Kidney (tissue), 14 donors: ENCODE results near the gene CAMTA1. TPM values are rescaled to one million over a fixed set of nuclear protein-coding genes. Genes with fewer than 3 reads are reported as not detected.

Source experiments
- DNase-seq, 5 donors: peaks; one replicate each; pipeline ENCODE4 v3.0.0-alpha.2; 2013 to 2020
- FAIRE-seq: peaks from 2 replicates; lab custom pipeline; 2012; peaks lifted over from hg19 to GRCh38; lab: Jason Lieb, UNC
- H3K27ac ChIP-seq, 2 donors: one replicate each; pipeline ENCODE4 v1.7.0; 2013; ENCODE audit warnings: low read depth in 2 of 2, low read length in 2 of 2, inconsistent platforms in 1 of 2
- H3K27me3 ChIP-seq: one replicate; pipeline ENCODE4 v1.7.1; 2013; ENCODE audit warnings: low read length, inconsistent platforms; ENCODE audit not compliant: control insufficient read depth, insufficient read depth
- H3K36me3 ChIP-seq, 3 donors: one replicate each; pipeline versions ENCODE4 v1.7.0 to v1.7.1; 2013; ENCODE audit warnings: low read length in 3 of 3, control low read depth in 1 of 3, inconsistent platforms in 1 of 3; ENCODE audit not compliant: insufficient read depth in 3 of 3, control insufficient read depth in 2 of 3
- H3K4me1 ChIP-seq, 3 donors: one replicate each; pipeline versions ENCODE4 v1.7.0 to v1.7.1; 2013; ENCODE audit warnings: low read length in 3 of 3, inconsistent platforms in 1 of 3, low read depth in 1 of 3; ENCODE audit not compliant: control insufficient read depth in 2 of 3, insufficient read depth in 2 of 3
- H3K4me3 ChIP-seq, 3 donors: one replicate each; pipeline versions ENCODE4 v1.7.0 to v1.8.1; 2013; ENCODE audit warnings: low read length in 3 of 3, control low read depth in 1 of 3, inconsistent platforms in 1 of 3
- H3K9ac ChIP-seq, 3 donors: one replicate each; pipeline versions ENCODE4 v1.7.0 to v1.7.1; 2013; ENCODE audit warnings: low read length in 3 of 3, control low read depth in 1 of 3, inconsistent platforms in 1 of 3
- H3K9me3 ChIP-seq, 3 donors: one replicate each; pipeline versions ENCODE4 v1.7.0 to v1.7.1; 2013; ENCODE audit warnings: low read length in 3 of 3, control low read depth in 1 of 3, inconsistent platforms in 1 of 3; ENCODE audit not compliant: control insufficient read depth in 2 of 3, insufficient read depth in 1 of 3
- CTCF ChIP-seq: IDR thresholded peaks from 3 replicates; pipeline ENCODE4 v1.5.1; 2012; ENCODE audit warnings: mild to moderate bottlenecking, moderate library complexity, borderline replicate concordance; ENCODE audit not compliant: insufficient read depth; ENCODE audit errors: extremely low read depth
- intact Hi-C: fragments of 100-400 bp; cut with DNase I; formaldehyde crosslinking; loops from one replicate; pipeline ENCODE4 v1.11.1; 2022
- polyA plus RNA-seq: library from polyadenylated mRNA; stranded (reverse); fragments of 350-450 nt; fragmentation: Illumina TruSeq; extraction: RNeasy Lipid Tissue Mini Kit (QIAGEN cat#74804); gene quantifications from one replicate; pipeline ENCODE4 v1.2.3, GENCODE V29; 2014; ENCODE audit warnings: low read depth, low replicate concordance; ENCODE audit not compliant: insufficient read depth
- total RNA-seq: library from RNA; stranded (reverse); fragmentation: NEBNext Ultra II Directional; extraction: Animal tissue kit (Norgen Biotek cat#: 25700); gene quantifications from one replicate; pipeline ENCODE4 v1.2.1, GENCODE V29; 2021
- donor health status: control.
- donor health status: control.
- donor health status: control.
- donor health status: control.
- donor health status: control.
- donor health status: DM: yes; HTN: yes; CAD: no.
- donor health status: Normal renal cell carcinoma (clear cell type).

The CAMTA1 gene
- total and polyA plus RNA-seq, 2 donors from 2014 or later, result 79.0 to 170 TPM

- no peak overlapping the region for H3K9ac ChIP-seq
- no peak for FAIRE-seq
- no peak overlapping the region for H3K4me3 ChIP-seq
- no peak overlapping the region for H3K27ac ChIP-seq
- H3K9me3 ChIP-seq, result no peaks in the 10 kb centered on the region
- no peaks in the 10 kb centered on the region for H3K36me3 ChIP-seq
- no peak for DNase-seq
- H3K4me1 ChIP-seq, result no peaks in the 10 kb centered on the region
- no peak for TF ChIP-seq CTCF
- intact Hi-C loops, result no loop called here
- H3K27me3 ChIP-seq, result no peaks in the 10 kb centered on the region
Measured at GRCh38 chr1:7355646-7356045, 570.4 kb downstream of the CAMTA1 start.

DNA sequence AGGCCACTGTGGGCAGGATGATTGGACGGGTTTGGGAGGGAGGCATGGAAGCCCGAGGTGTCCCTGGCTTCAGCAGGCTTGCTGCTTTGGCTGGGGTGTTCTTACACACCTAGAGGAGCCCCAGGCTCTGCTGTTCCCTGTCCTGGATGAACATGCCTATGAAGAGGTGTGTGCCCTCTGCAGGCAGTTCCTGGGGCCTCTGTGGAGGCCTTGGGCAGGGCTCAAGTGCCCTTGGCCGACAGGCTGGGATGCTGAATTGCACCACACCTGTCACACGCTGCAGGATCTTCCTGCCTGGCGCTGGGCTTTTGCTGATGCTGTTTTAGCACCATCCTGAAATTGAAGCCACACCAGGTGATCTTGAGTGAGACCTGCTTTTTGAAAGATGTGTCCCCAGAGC is 570.8 kb downstream of the CAMTA1 start:
- intact Hi-C loops, result no loop called here
- Histone ChIP-seq H3K9me3 (no peaks in the 10 kb centered on the region), H3K9ac (no peak overlapping the region), H3K27me3 (no peaks in the 10 kb centered on the region), H3K36me3 (no peaks in the 10 kb centered on the region), H3K27ac (no peak overlapping the region), H3K4me3 (no peak overlapping the region), H3K4me1 (no peaks in the 10 kb centered on the region)
- DNase-seq, result no peak
- no peak for TF ChIP-seq CTCF
- no peak for FAIRE-seq

DNA sequence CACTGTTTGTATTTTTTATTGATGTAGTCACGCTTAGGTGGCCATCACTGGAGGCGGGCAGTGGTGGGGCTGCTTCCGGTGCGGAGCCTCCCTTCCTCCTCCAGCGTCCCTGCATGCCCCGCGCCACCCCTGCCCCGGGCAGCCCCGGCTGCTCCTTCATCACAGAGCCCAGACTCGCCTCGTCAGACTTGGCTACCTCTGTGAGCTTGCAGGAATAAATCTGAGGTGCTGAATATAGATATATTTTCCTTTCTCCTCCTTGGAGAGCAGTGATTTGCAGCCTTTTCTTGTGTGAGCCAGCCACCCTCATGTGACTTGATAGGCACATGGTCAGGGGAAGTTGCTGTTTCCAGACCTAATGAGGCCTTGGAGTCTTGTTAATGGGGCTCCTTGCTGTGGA is 573.2 kb downstream of the CAMTA1 start:
- TF ChIP-seq CTCF, result no peak
- DNase-seq (peak in 4 of 5 donors; percentile 47 to 64 (median 58)), FAIRE-seq (no peak)
- intact Hi-C loops, result no loop called here
- Histone ChIP-seq H3K9me3 (no peaks in the 10 kb centered on the region), H3K4me3 (no peak overlapping the region), H3K4me1 (no peaks in the 10 kb centered on the region), H3K36me3 (no peaks in the 10 kb centered on the region), H3K27ac (no peak overlapping the region), H3K9ac (no peak overlapping the region), H3K27me3 (no peaks in the 10 kb centered on the region)

GRCh38 chr1:7360526-7360925 is 575.3 kb downstream of the CAMTA1 start:
- H3K4me3 ChIP-seq, result no peak overlapping the region
- no peaks in the 10 kb centered on the region for H3K9me3 ChIP-seq
- no peak for FAIRE-seq
- no peak overlapping the region for H3K9ac ChIP-seq
- intact Hi-C loops, result no loop called here
- no peak overlapping the region for H3K27ac ChIP-seq
- H3K36me3 ChIP-seq, result no peaks in the 10 kb centered on the region
- no peaks in the 10 kb centered on the region for H3K4me1 ChIP-seq
- no peak for TF ChIP-seq CTCF
- DNase-seq, result no peak
- no peaks in the 10 kb centered on the region for H3K27me3 ChIP-seq
